Effector memory CD4-positive, alpha-beta T cell (primary cell): Measurements from ENCODE around the gene CHAF1B.
"Not testable (repeated sequence)": the region's sequence is repeated elsewhere in the genome, so short reads cannot be mapped to it uniquely, and the experiment has no call there.

Experiments used
- DNase-seq, 3 donors: peaks; one replicate each; pipeline ENCODE4 v3.0.0-alpha.2; 2020
- H3K27ac ChIP-seq: 2 replicates; pipeline ENCODE4 v1.7.0; 2013; ENCODE audit warnings: mild to moderate bottlenecking, low read length, moderate library complexity; ENCODE audit not compliant: insufficient read depth, poor library complexity, severe bottlenecking
- H3K27me3 ChIP-seq: replicated peaks from 2 replicates; pipeline ENCODE4 v1.7.0; 2013; ENCODE audit warnings: mild to moderate bottlenecking, low read length; ENCODE audit not compliant: insufficient read depth, control insufficient read depth, poor library complexity, severe bottlenecking
- H3K36me3 ChIP-seq: 2 replicates; pipeline ENCODE4 v1.7.0; 2013; ENCODE audit warnings: mild to moderate bottlenecking, low read length, moderate library complexity; ENCODE audit not compliant: control insufficient read depth, insufficient read depth
- H3K4me1 ChIP-seq: 2 replicates; pipeline ENCODE4 v1.7.0; 2013; ENCODE audit warnings: low read length, mild to moderate bottlenecking; ENCODE audit not compliant: control insufficient read depth, insufficient read depth, poor library complexity, severe bottlenecking
- H3K4me3 ChIP-seq: 2 replicates; pipeline ENCODE4 v1.7.0; 2013; ENCODE audit warnings: low read length, low read depth, mild to moderate bottlenecking; ENCODE audit not compliant: insufficient read depth, poor library complexity, severe bottlenecking
- H3K9me3 ChIP-seq: 2 replicates; pipeline ENCODE4 v1.7.0; 2013; ENCODE audit warnings: mild to moderate bottlenecking, low read length, moderate library complexity; ENCODE audit not compliant: control insufficient read depth
- total RNA-seq, 3 donors: gene quantifications; one replicate each; lab custom pipeline; 2026; lab: John Stamatoyannopoulos, UW

CHAF1B gene
- total RNA-seq: 4.4 to 5.6 (median 4.7) reads per million in 3 donors

- H3K4me1 ChIP-seq: peaks cover 3% of the 10 kb centered on the region
- H3K4me3 ChIP-seq: peak within 1 kb of the TSS; percentile 82
- peak; percentile 65 to 76 (median 69) for DNase-seq
- peak within 1 kb of the TSS; percentile 48 for H3K27ac ChIP-seq
- no peaks in the 10 kb centered on the region for H3K9me3 ChIP-seq
- H3K27me3 ChIP-seq: no peaks in the 10 kb centered on the region
- no peaks in the 10 kb centered on the region for H3K36me3 ChIP-seq
These were observed at the start of gene CHAF1B for GRCh38 chr21:36385233-36386030. TSS of gene CHAF1B (plus strand) at chr21:36385392. CDS start at chr21:36386137, 745 bp downstream.

GRCh38 chr21:36337099-36337509 lies 48.1 kb upstream of the CHAF1B start:
- no peak for DNase-seq
- H3K4me1 ChIP-seq: no peaks in the 10 kb centered on the region
- no peak overlapping the region for H3K4me3 ChIP-seq
- H3K27ac ChIP-seq: no peak overlapping the region
- H3K9me3 ChIP-seq: no peaks in the 10 kb centered on the region
- H3K27me3 ChIP-seq: no peaks in the 10 kb centered on the region
- H3K36me3 ChIP-seq: peaks cover 60% of the 10 kb centered on the region

DNA sequence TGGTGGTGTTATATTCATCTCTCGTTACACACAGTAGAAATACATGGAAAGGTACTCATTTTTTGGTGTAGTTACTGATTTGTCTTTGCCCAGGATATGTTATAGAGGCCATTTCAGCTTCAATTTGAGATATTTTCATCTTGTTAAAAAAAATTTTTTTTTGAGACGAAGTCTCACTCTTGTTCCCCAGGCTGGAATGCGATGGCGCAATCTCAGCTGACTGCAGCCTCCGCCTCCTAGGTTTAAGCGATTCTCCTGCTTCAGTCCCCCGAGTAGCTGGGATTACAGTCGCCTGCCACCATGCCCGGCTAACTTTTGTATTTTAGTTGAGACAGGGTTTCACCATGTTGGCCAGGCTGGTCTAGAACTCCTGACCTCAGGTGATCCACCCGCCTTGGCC lies 46.2 kb upstream of the CHAF1B start:
- Histone ChIP-seq H3K4me3 (no peak overlapping the region), H3K27me3 (no peaks in the 10 kb centered on the region), H3K4me1 (no peaks in the 10 kb centered on the region), H3K36me3 (peaks cover 68% of the 10 kb centered on the region), H3K27ac (no peak overlapping the region), H3K9me3 (no peaks in the 10 kb centered on the region)
- DNase-seq: no peak

DNA sequence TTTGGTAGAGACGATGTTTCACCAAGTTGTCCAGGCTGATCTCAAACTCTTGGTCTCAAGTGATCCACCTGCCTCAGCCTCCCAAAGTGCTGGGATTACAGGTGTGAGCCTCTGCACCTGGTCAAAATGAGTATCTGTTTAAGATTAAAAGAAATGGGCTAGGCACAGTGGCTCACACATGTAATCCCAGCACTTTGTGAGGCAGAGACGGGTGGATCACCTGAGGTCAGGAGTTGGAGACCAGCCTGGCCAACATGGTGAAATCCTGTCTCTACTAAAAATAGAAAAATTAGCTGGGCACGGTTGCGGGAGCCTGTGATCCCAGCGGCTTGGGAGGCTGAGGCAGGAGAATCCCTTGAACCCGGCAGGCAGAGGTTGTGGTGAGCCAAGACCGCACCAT lies 42.6 kb upstream of the CHAF1B start:
- not testable (repeated sequence) for H3K27ac ChIP-seq, H3K4me3 ChIP-seq, DNase-seq, H3K4me1 ChIP-seq, H3K27me3 ChIP-seq, H3K9me3 ChIP-seq
- H3K36me3 ChIP-seq: peaks cover 83% of the 10 kb centered on the region

DNA sequence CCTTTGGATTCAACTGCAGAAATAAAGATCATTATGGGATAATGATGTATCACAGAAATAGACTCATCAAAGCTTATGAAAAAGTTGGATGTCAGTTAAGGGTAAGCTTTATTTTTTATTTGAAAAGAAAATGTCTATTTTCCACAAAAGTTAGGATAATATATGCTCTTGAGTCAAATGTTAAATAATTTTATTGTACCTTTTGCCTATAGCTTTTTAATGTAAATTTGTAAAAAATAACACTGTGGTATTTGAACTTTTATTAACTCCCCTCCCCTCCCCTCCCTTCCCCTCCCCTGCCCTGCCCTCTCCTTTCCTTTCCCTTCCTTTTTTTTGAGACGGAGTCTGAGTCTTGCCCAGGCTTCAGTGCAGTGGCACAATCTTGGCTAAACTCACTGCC lies 40.3 kb upstream of the CHAF1B start:
- peaks cover 80% of the 10 kb centered on the region for H3K36me3 ChIP-seq
- no peak for DNase-seq
- no peak overlapping the region for H3K27ac ChIP-seq
- H3K9me3 ChIP-seq: no peaks in the 10 kb centered on the region
- H3K4me3 ChIP-seq: no peak overlapping the region
- H3K4me1 ChIP-seq: no peaks in the 10 kb centered on the region
- no peaks in the 10 kb centered on the region for H3K27me3 ChIP-seq

DNA sequence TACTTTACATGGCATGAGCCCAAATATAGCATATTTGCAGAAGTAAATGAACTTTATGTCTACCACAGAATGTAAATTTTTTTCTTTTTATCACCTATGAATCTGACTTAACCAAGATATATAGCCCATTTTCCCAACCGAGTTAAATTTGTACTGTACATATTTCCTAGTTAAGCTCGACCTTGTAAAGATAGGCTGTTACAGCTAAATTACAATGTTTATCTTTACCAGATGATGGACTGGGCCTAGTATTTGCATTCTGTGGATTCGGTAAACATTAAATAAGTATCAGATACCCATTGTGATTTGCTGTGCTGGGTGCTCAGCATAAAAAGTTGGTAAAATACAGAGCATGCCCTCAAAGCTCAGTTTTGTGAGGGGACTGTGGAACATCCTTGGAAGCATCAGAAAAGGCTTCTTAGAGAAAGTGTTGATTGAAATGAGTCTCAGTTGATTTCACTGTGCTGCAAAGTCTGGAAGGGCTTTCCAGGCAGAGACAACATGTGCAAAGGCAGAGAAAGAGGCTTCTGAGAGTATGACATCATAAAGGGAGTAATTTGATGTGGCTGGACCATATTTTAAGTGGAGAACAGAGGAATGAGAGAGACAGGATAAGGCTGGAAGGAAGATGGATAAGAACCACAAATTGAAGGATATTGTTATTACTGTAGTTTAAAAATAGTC lies 37.8 kb upstream of the CHAF1B start:
- no peaks in the 10 kb centered on the region for H3K4me1 ChIP-seq
- peaks cover 77% of the 10 kb centered on the region for H3K36me3 ChIP-seq
- no peak overlapping the region for H3K4me3 ChIP-seq
- DNase-seq: no peak
- no peaks in the 10 kb centered on the region for H3K9me3 ChIP-seq
- H3K27me3 ChIP-seq: no peaks in the 10 kb centered on the region
- no peak overlapping the region for H3K27ac ChIP-seq

GRCh38 chr21:36347962-36348328 lies 37.2 kb upstream of the CHAF1B start:
- peaks cover 77% of the 10 kb centered on the region for H3K36me3 ChIP-seq

GRCh38 chr21:36349315-36349714 lies 35.9 kb upstream of the CHAF1B start:
- Histone ChIP-seq H3K27ac (no peak overlapping the region), H3K36me3 (peaks cover 67% of the 10 kb centered on the region), H3K27me3 (no peaks in the 10 kb centered on the region), H3K9me3 (no peaks in the 10 kb centered on the region), H3K4me1 (no peaks in the 10 kb centered on the region), H3K4me3 (no peak overlapping the region)
- DNase-seq: no peak

More at GRCh38 chr21:36347962-36348328, 37.2 kb upstream of the CHAF1B start:
- H3K4me1 ChIP-seq: no peaks in the 10 kb centered on the region
- no peaks in the 10 kb centered on the region for H3K27me3 ChIP-seq
- H3K4me3 ChIP-seq: no peak overlapping the region
- no peaks in the 10 kb centered on the region for H3K9me3 ChIP-seq
- DNase-seq: no peak
- no peak overlapping the region for H3K27ac ChIP-seq

DNA sequence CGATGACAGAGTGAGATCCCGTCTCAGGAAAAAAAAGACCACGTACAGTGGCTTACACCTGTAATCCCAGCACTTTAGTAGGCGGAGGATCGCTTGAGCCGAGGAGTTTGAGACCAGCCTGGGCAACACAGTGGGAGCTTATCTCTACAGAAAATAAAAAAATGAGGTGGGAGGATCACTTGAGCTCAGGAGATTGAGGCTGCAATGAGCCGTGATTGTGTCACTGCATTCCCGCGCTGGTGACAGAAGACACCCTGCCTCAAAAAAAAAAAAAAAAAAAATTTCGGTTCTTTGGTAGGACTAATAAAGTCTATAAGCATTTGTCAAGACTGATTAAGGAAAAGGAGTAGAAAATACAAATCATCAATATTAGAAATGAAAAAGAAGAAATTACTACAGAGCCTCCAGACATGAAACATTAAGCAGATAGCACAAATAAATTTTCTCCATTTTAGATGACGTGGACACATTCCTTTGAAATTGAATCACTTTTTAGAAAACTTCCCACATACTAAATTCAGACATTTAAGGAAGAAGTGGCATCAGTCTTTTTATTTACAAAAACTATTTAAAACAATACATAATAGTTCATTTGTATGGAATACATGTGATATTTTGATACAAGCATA lies 34.8 kb upstream of the CHAF1B start:
- Histone ChIP-seq H3K27ac (no peak overlapping the region), H3K27me3 (no peaks in the 10 kb centered on the region), H3K36me3 (peaks cover 57% of the 10 kb centered on the region), H3K4me1 (no peaks in the 10 kb centered on the region), H3K9me3 (no peaks in the 10 kb centered on the region), H3K4me3 (no peak overlapping the region)
- DNase-seq: no peak
